Astrocyte (in vitro differentiated cells and primary cell): ENCODE measurements around the gene ATAD3A.

ENCODE experiments used
- CTCF ChIP-seq: IDR thresholded peaks from 2 replicates; pipeline ENCODE4 v1.5.1; 2011; ENCODE audit warnings: low read depth, mild to moderate bottlenecking, inconsistent platforms, low read length, moderate library complexity; ENCODE audit not compliant: insufficient read depth
- EZH2 ChIP-seq: IDR thresholded peaks from 2 replicates; pipeline ENCODE4 v1.6.1; 2012; ENCODE audit warnings: mild to moderate bottlenecking, low read length, inconsistent platforms; ENCODE audit not compliant: insufficient read depth

DNA sequence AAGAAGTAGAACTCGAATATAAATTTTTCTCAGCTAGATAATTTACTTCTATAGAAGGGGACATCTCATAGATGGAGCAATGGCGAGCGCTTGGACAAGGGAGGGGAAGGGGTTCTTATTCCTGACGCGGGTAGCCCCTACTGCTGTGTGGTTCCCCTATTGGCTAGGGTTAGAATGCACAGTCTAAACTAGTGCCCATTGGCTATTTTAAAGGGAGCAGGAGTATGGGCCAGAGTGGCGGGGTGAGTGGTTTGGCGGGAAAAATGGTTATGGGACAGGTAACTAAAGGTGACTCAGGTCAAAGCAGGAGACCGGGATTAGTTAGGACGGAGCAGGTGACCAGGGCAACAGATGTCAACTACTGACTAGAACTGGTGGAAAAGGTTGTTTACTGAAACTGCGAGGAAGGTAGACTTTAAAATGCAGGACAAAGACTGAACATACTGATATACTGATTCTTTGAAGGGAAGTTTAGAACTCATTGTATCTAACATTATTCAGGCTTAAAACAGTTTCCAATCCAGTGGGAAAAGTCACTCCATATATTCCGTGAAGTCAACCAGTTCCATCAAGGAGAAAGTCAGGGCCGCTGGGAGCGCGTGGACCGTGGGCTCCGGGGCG, 940 bp upstream of the ATAD3A start:
- no peak for TF ChIP-seq CTCF
- TF ChIP-seq EZH2, result no peak
